Vagina (tissue), 2 donors: ENCODE results near the gene ING2.

Experiments used
- CTCF ChIP-seq, 3 experiments: fragments of 450-650 bp in 2 of 3; fragments of 200-600 bp in 1 of 3; sonication (generic) in 1 of 3; IDR thresholded peaks; one replicate each; pipeline ENCODE4 v1.5.1; 2017 to 2019; ENCODE audit warnings: antibody characterized with exemption in 3 of 3, mild to moderate bottlenecking in 2 of 3, moderate library complexity in 2 of 3
- POLR2A ChIP-seq, 2 donors: fragments of 450-650 bp; IDR thresholded peaks; one replicate each; pipeline ENCODE4 v1.6.1; 2017; ENCODE audit warnings: antibody characterized with exemption in 2 of 2, mild to moderate bottlenecking in 2 of 2, moderate library complexity in 2 of 2
- POLR2AphosphoS5 ChIP-seq, 2 donors: sonication (generic); formaldehyde crosslinking; IDR thresholded peaks; one replicate each; pipeline ENCODE4 v1.9.0; 2017; ENCODE audit warnings: antibody characterized with exemption in 2 of 2, mild to moderate bottlenecking in 2 of 2, low read depth in 1 of 2; ENCODE audit not compliant: insufficient read depth in 1 of 2

GRCh38 chr4:183552274-183553146, 47.7 kb downstream of the ING2 start:
- no peak for TF ChIP-seq CTCF (IDR thresholded peaks at IDR 0.05)
- TF ChIP-seq POLR2A (IDR thresholded peaks at IDR 0.05), result no peak
- TF ChIP-seq POLR2AphosphoS5 (IDR thresholded peaks at IDR 0.05; ENCODE audit: insufficient read depth in 1 of 2, low read depth in 1 of 2), result no peak
